ENCODE measurements around the gene SPDEF. TPM values are rescaled to one million over a fixed set of nuclear protein-coding genes. Genes with fewer than 3 reads are reported as not detected.
A peak's percentile ranks its signal among the peaks of the same experiment; 100 is the strongest.

The SPDEF gene
- total RNA-seq, 1 donor from 2014 or later = 0.19 TPM

DNA sequence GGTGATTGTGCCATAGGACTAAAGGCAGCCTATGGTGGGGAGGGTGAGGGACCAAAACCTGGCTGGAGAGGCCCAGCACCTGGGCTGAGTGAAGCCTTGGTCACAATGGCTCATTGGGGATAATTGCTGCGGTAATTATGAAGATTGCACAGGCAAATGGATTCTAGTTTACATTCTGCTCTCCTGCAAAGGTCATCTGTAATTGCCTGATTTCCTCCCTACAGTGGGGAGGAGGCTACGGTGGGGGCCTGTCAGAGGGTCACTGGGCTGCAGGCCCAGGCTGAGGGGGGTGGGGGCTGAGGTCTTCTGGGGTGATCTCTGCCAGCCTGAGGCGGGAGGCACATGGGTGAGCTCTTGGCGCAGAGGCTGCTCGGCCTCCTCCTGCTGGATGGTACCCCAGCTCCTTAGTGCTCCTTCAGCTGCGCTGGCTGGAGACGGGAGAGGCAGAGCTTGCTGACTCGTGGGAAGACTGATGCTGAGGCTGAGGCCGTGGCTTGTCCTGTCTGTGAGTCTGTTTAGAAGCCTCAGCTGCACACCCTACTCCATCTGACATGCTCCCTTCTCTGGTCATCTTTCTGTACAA lies 59.9 kb downstream of the SPDEF start:
- peak; percentile 69 for DNase-seq (ENCODE audit: low spot score)
- intact Hi-C loops (cut with DNase I) = no loop called here

DNA sequence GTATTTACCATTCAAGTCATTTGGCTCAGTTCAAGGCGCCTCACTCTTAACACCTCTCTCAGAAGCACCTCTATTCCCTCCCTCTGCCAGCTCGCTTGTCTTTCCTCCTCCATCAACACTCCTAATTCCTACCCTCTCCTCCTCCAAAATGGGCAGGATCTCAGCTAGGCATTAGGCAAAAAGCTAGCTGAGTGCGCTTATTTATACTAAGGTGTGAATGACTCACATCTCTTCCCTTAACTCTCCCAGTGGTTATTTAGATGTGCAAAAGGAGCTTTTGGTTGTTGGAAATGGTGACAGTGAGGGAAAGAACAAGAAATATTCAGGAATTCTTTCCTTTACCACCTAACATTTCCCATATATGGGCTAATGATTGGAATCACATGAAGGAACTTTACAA lies 61.2 kb downstream of the SPDEF start:
- intact Hi-C loops (cut with DNase I) = no loop called here
- no peak for DNase-seq (ENCODE audit: low spot score)

DNA sequence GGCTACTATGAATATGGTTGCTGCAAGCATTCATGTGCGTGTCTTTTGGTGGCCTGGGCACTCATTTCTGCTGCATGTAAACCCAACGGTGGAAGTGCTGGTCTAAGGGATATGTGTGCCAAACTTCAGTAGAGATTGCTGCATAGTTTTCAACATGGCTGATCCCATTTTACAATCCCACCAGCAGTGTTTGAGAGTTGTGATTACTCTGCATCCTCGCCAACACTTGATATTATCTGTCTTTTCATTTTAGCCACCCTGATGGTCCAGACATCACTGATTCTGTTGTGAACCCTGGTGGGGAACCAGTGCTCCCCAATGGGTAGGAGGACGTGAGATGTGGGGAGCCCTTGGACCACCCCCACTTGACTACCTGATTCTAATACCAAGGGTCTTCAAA lies 62.8 kb downstream of the SPDEF start:
- intact Hi-C loops (cut with DNase I) = no loop called here
- DNase-seq (ENCODE audit: low spot score) = peak; percentile 17

DNA sequence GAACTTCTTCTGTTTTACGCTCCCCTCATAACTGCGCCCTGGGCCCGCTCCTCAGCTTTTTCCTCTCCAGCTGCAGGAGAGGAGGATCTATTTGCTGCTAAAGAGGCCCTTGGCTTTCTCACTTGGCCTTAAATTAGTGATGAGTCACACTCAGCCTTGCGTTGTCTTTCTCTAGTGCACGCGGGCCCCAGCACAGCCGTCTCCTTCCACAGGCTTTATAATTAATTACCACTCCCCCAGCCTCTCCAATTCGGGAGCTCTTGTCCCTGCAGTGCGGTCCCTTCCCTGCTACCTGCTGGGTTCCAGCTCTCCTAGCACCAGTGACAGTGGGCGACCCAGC lies 65.1 kb downstream of the SPDEF start:
- intact Hi-C loops (cut with DNase I) = no loop called here
- DNase-seq (ENCODE audit: low spot score) = peak; percentile 20

DNA sequence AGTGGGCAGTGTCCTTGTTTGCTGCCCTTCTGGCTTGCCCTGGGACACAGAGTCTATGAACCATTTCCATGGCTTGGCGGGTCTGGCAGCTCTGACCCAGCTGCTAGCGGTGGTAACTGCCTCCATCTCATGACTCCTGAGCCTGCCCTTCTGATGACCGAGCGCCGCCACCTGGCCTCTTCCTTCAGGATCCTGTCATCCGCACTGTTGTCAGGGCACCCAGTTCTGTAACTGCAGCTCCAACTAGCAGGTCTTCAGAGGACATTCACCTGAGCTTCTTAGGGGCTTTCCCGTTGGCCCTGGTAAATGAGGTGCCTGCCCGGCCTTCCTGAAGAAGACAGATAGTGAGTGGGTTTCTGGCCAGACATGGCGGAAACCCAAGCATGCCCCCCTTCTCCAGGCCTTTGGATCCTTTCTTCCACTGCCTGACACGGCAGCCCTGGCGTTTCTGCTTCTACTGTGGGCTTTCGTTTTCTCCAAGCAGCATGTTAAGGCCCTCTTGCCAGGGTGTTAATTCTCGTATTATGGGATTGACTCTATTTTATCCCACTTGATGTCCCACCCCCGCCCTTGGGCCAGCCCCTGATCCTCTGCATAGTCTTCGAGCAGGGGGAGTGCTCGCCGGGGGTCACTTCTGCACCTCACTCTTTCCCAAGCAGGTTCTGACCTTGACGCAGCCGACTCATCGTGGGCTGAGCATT lies 65.6 kb downstream of the SPDEF start:
- intact Hi-C loops (cut with DNase I) = no loop called here
- DNase-seq (ENCODE audit: low spot score) = peak; percentile 14

DNA sequence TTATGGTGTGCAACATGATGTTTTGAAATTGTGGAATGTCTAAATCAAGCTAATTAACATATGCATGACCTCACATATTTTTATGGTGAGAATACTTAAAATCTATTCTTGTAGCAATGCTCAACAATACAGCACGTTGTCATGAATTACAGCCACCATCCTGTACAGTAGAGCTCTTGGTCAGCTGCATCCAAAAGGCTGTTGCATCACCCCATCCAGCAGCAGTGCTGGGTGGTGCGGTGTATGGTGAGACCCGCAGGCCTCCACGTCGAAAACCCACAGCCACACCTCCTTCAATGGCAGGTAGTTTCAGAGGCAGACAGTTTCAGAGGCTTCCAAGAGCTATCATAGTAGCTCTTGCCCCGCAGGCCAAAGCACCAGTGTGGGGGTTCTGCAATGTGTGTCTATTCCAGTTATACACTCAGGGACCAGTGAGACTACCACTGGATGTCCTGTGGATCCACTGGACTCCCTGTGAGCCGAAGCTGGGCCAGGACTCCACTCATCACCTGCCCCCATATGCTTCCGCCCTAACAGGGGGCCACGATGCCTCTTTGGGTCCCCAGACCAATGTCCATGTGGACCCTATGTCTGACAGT lies 66.8 kb downstream of the SPDEF start:
- DNase-seq (ENCODE audit: low spot score) = peak; percentile 33
- intact Hi-C loops (cut with DNase I) = no loop called here

Other genes with a start within 250 kb of the SPDEF start
- gene NUDT3, start 163.7 kb downstream of the SPDEF start, total RNA-seq = 38.2 TPM
- gene RPS10, start 130.3 kb downstream of the SPDEF start, total RNA-seq = 542 TPM
- 10.3 TPM for gene PACSIN1, start 90.3 kb downstream of the SPDEF start, total RNA-seq
- 104 TPM for gene ILRUN, start 140.4 kb upstream of the SPDEF start, total RNA-seq
- 150 TPM for gene SNRPC, start 201.2 kb upstream of the SPDEF start, total RNA-seq
- 18.1 TPM for gene BLTP3A, start 235.8 kb upstream of the SPDEF start, total RNA-seq

Measured in cardiac septum (tissue), 1 donor.